AG04449 (cell line): ENCODE measurements around the gene BRD3.

Experiments used
- CTCF ChIA-PET: fragments of 350-600 bp; formaldehyde crosslinking; extraction: SDS; loops from one replicate; lab custom pipeline; 2021; ENCODE audit warnings: antibody characterized with exemption; lab: Yijun Ruan, JAX
- POLR2A ChIA-PET: fragments of 400-600, 350-600 bp; formaldehyde crosslinking; extraction: SDS; loops from one replicate; lab custom pipeline; 2020; ENCODE audit warnings: antibody characterized with exemption, inconsistent platforms; lab: Yijun Ruan, JAX
- DNase-seq: peaks from one replicate; pipeline ENCODE4 v3.0.0-alpha.2; 2010; ENCODE audit warnings: low read depth, low spot score
- H3K4me3 ChIP-seq: 2 replicates; pipeline ENCODE4 v1.5.1; 2011; ENCODE audit warnings: low read depth, mild to moderate bottlenecking, control low read depth, low read length
- TF ChIP-seq, protein P1 (sequence below): IDR thresholded peaks from one replicate; pipeline ENCODE4 v1.5.1; 2011; ENCODE audit warnings: mild to moderate bottlenecking, moderate library complexity, low read length, control low read depth, inconsistent platforms; ENCODE audit not compliant: insufficient read depth; ENCODE audit errors: missing control alignments

BRD3 gene

DNA sequence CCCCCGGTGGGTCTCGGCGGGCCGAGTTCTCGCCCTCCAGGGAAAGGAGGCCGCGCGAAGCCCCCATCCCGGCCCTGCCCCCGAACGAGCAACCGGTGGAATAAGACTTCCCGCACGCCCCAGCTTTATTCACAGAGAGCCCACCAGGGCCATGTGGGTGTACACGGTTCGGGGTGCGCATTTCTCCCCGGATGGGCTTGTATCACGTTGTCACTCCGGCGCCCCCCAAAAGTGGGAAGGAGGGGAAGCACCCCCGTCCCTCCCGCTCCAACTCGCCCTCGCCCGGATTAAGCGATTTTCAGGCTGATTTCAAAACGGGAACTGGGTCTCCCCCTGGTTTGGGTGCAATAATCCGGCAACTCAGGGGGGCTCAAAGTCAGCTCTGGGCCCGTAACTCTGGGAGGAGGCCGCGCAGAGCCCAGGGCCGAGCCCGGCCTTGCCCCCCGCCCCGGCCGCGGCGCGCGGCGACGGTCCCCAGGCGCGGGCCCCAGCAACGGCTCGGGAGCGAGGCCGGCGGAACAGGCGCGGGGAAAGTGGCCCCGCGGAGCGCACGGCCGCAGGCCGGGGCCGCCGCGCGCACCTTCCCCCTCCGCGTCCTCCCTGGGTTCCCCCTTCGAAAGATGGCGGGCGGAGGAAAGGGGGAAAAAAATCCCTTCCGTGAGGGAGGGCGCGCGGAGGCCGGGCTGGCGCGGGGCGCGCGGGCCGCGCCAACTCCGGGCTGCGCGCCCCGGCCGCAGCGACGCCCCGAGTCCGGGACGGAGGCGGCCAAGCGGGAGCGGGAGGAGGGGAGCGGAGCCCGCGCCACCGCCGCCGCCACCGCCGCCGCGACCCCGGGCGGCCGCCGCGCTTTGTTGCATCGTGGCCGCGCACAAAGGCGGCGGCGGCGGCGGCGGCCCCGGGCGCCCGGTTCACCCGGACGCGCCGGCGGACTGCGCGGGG, 644 bp downstream of the BRD3 start:
- no peak for DNase-seq
- ChIA-PET CTCF (interaction anchor here (1.7 kb wide), 1 partner anchor 286 kb away, joined by 4 read pairs; no protein-coding TSS in a partner anchor), POLR2A (no interaction called here)
- H3K4me3 ChIP-seq, result peak overlapping the region; percentile 79
- TF ChIP-seq, protein P1, sequence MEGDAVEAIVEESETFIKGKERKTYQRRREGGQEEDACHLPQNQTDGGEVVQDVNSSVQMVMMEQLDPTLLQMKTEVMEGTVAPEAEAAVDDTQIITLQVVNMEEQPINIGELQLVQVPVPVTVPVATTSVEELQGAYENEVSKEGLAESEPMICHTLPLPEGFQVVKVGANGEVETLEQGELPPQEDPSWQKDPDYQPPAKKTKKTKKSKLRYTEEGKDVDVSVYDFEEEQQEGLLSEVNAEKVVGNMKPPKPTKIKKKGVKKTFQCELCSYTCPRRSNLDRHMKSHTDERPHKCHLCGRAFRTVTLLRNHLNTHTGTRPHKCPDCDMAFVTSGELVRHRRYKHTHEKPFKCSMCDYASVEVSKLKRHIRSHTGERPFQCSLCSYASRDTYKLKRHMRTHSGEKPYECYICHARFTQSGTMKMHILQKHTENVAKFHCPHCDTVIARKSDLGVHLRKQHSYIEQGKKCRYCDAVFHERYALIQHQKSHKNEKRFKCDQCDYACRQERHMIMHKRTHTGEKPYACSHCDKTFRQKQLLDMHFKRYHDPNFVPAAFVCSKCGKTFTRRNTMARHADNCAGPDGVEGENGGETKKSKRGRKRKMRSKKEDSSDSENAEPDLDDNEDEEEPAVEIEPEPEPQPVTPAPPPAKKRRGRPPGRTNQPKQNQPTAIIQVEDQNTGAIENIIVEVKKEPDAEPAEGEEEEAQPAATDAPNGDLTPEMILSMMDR, result no peak

DNA sequence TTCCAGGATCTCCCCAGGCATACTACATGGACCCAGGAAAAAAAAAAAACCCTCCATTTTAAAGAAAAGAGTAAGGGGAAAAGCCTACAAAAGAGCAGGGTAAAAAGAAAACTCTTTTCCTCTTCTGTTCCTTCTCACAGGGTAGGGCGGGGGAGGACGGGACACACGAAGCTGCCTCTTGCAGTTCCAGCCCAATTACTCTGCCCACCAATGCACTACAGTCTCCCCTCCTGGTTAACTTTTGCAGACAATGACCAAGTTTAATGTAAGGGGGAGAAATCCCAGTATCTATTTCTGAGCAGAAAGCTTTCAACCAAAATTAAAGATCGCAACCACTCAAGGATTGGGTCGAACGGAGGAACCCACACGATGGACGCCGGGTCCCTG, 1.3 kb downstream of the BRD3 start:
- ChIA-PET POLR2A (no interaction called here), CTCF (interaction anchor here (1.1 to 2.2 kb wide), 3 partner anchors 11 to 286 kb away, joined by 4 to 5 read pairs (median 4); no protein-coding TSS in a partner anchor)
- TF ChIP-seq, protein P1, result no peak
- DNase-seq, result no peak
- peak overlapping the region; percentile 79 for H3K4me3 ChIP-seq

DNA sequence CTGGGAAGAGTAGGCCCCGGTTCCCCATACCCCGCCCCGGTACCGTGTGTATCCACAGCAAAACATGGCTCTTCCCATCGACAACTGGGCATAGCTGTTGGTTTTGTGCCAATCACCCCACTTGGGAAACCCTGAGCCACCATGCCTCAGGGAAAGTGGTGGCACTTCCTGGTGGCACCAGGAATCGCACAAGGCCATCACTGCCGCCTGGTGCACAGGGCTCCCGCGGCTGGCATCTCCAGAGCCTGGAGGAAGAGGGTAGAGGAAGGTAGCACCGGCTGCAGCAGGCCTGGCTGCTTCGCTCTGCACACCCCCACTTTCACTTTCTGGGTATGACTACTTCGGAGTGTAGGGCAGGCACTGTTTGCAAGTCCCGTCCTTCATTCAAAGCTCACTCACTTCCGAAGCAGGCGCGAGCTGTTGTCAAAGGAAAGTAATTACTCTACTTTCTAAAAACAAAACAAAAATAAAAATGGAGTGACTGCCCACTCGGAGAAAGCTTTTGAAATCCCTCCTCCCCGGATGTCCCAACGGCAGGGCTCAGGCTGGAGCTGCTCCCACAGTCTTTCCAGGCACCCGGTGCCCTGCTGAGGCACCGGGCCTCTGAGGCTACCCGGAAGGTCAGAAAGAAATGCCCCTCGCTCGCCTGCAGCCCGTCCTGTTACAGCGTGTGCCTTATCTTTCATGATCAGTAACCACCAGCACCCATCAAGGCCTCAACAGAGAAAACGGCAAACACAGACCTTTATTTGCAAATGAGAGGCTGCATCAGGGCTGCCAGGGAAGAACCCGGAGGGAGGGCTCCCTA, 2.0 kb downstream of the BRD3 start:
- CTCF ChIA-PET, result interaction anchor here (1.1 to 2.2 kb wide), 4 partner anchors 10 to 285 kb away, joined by 3 to 5 read pairs (median 4); no protein-coding TSS in a partner anchor
- POLR2A ChIA-PET, result no interaction called here
- TF ChIP-seq, protein P1, result no peak
- no peak for DNase-seq
- H3K4me3 ChIP-seq, result peak overlapping the region; percentile 79

DNA sequence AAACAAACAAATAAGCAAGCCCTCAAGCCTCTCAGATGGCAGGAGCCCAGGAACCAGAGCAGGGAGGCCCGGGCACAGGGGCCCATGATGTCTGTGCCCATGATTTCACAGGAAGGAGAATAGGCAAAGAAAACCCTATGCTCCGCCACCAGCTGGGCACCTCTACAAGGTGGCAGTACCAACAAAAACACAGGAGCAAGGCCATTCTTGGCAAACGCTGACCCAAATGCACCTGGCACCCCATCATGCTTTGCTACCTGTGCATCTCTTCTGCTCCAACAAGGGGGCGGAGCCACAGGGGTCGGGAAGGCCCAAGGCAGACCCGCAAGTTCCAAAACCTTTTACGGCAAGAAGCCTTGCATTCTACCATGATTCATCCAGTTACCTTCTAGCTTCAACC, 3.1 kb downstream of the BRD3 start:
- no peak for DNase-seq
- no peak overlapping the region for H3K4me3 ChIP-seq
- ChIA-PET CTCF (interaction anchor here (1.2 to 2.2 kb wide), 4 partner anchors 9 to 98 kb away, joined by 3 to 5 read pairs (median 4); no protein-coding TSS in a partner anchor), POLR2A (no interaction called here)
- TF ChIP-seq, protein P1, result no peak

DNA sequence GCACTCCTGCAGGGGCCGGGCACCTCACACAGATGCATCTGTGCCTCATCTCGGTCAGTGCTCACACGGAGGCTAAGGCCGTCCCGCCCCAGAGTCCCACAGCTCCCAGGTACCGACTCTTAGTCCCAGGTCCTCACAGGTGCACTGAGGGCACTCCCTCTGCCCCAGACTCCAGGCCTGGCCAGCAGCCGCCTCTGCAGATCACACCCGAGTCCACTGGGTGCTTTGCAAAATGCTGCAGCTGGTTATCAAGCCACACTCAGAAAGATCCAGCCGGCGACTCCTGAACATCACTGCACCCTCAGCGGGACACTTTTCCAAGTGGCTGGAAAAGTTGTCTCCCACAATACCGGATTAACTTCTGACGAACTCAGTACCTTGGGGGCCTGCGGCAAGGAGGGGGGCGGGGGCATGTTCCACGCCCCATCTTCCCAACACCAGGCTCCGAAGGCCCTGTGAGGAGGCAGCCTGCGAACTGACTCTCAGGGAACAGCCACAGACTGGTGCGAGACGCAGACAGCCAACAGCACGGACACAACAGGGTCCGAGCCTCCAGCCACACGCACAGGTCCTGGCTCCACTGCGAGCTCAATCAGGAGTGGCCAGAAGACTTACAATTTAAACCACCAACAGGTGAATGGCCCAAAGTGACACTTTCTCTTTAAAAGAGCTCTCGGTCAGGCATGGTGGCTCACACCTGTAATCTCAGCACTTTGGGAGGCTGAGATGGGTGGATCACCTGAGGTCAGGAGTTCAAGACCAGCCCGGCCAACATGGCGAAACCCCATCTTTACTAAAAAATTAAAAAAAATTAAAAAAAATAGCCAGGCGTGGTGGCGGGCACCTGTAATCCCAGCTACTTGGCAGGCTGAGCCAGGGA, 4.0 kb downstream of the BRD3 start:
- POLR2A ChIA-PET, result no interaction called here
- CTCF ChIA-PET, result interaction anchor here (1.2 to 1.7 kb wide), 2 partner anchors 13 to 35 kb away, joined by 3 to 4 read pairs; no protein-coding TSS in a partner anchor

More for the DNA sequence above, 4.0 kb downstream of the BRD3 start:
- TF ChIP-seq, protein P1, result no peak
- H3K4me3 ChIP-seq, result no peak overlapping the region
- DNase-seq, result no peak
